Activated B cell treated with CpG ODN at 0.5 μM for 24 hours (primary cell): ENCODE data around the gene ITGAE. TPM values are rescaled to one million over a fixed set of nuclear protein-coding genes. Genes with fewer than 3 reads are reported as not detected.

Experiments used
- ATAC-seq: fragments of 200-7000 bp; cut with Tn5 transposase; one replicate; pipeline ENCODE4 v1.10.0; 2021; ENCODE audit warnings: low read depth, mild to moderate bottlenecking, moderate library complexity
- CTCF ChIA-PET: fragments of 350-600 bp; sonication (Branson Sonifier 250); formaldehyde crosslinking; loops from one replicate; lab custom pipeline; 2021; ENCODE audit warnings: antibody characterized with exemption; lab: Charles Lee
- POLR2A ChIA-PET: fragments of 350-600 bp; sonication (Branson Sonifier 250); formaldehyde crosslinking; loops from one replicate; lab custom pipeline; 2021; ENCODE audit warnings: antibody characterized with exemption; lab: Charles Lee
- DNase-seq: peaks from one replicate; pipeline ENCODE4 v3.0.0; 2022
- H3K27ac Mint-ChIP-seq: one replicate; pipeline ENCODE4 v1.8.0; 2020; ENCODE audit warnings: mixed read lengths
- H3K27me3 Mint-ChIP-seq: one replicate; pipeline ENCODE4 v1.8.0; 2021; ENCODE audit warnings: mixed read lengths
- H3K36me3 Mint-ChIP-seq: one replicate; pipeline ENCODE4 v1.8.0; 2021; ENCODE audit warnings: low read depth, mixed read lengths
- H3K4me1 Mint-ChIP-seq: one replicate; pipeline ENCODE4 v1.8.0; 2021; ENCODE audit warnings: mixed read lengths
- H3K4me3 Mint-ChIP-seq: one replicate; pipeline ENCODE4 v1.8.0; 2020; ENCODE audit warnings: mild to moderate bottlenecking, mixed read lengths
- H3K9me3 Mint-ChIP-seq: one replicate; pipeline ENCODE4 v1.8.0; 2020; ENCODE audit warnings: mixed read lengths
- CTCF ChIP-seq: fragments of 200-600 bp; IDR thresholded peaks from one replicate; pipeline ENCODE4 v1.8.0; 2022; ENCODE audit warnings: antibody characterized with exemption, mild to moderate bottlenecking
- intact Hi-C: fragments of 100-400 bp; cut with micrococcal nuclease; formaldehyde crosslinking; loops from one replicate; pipeline ENCODE4 v1.15.1; 2024
- total RNA-seq: library from RNA; stranded (reverse); gene quantifications from 2 replicates; pipeline ENCODE4 v1.2.3, GENCODE V29; 2022

Gene ITGAE
- total RNA-seq, 1 donor from 2014 or later, result 45.3 TPM

- no peaks in the 10 kb centered on the region for H3K27me3 Mint-ChIP-seq
Observed at GRCh38 chr17:3827124-3827773, 26.3 kb upstream of the ITGAE start.

GRCh38 chr17:3826191-3826590 lies 25.2 kb upstream of the ITGAE start:
- CTCF ChIA-PET, result interaction anchor here (0.7 to 5.3 kb wide), 13 partner anchors 9 to 337 kb away, joined by 3 to 245 read pairs (median 5); no protein-coding TSS in a partner anchor
- Mint-ChIP-seq H3K27ac (no peak overlapping the region), H3K4me1 (peaks cover 1% of the 10 kb centered on the region), H3K27me3 (no peaks in the 10 kb centered on the region), H3K4me3 (no peak overlapping the region), H3K36me3 (peaks cover 79% of the 10 kb centered on the region), H3K9me3 (no peaks in the 10 kb centered on the region)
- POLR2A ChIA-PET, result interaction anchor here (0.6 to 5.1 kb wide), 4 partner anchors 8 to 132 kb away, joined by 4 to 33 read pairs (median 4); no protein-coding TSS in a partner anchor
- intact Hi-C loops, result loop anchor here (5.0 kb wide), 2 partner anchors 289 to 779 kb away; no protein-coding TSS in a partner anchor
- DNase-seq (no peak), ATAC-seq (no peak)
- no peak for TF ChIP-seq CTCF

More at GRCh38 chr17:3827124-3827773, 26.3 kb upstream of the ITGAE start:
- intact Hi-C loops, result loop anchor here (1.0 to 5.0 kb wide), 5 partner anchors 62 to 780 kb away; no protein-coding TSS in a partner anchor
- H3K27ac Mint-ChIP-seq, result no peak overlapping the region
- ChIA-PET CTCF (interaction anchor here (0.6 to 5.3 kb wide), 25 partner anchors 10 to 779 kb away, joined by 3 to 245 read pairs (median 5); partner anchors contain the start of genes ITGAE and NCBP3), POLR2A (interaction anchor here (0.5 to 5.1 kb wide), 4 partner anchors 28 to 225 kb away, joined by 3 to 33 read pairs (median 4); no protein-coding TSS in a partner anchor)
- no peaks in the 10 kb centered on the region for H3K9me3 Mint-ChIP-seq
- peaks cover 1% of the 10 kb centered on the region for H3K4me1 Mint-ChIP-seq
- peak; percentile 68 for ATAC-seq
- H3K36me3 Mint-ChIP-seq, result peaks cover 70% of the 10 kb centered on the region
- TF ChIP-seq CTCF, result no peak
- no peak overlapping the region for H3K4me3 Mint-ChIP-seq
- no peak for DNase-seq

GRCh38 chr17:3821101-3821500 lies 20.1 kb upstream of the ITGAE start:
- ChIA-PET POLR2A (no interaction called here), CTCF (interaction anchor here (0.8 to 1.7 kb wide), 3 partner anchors 56 to 84 kb away, joined by 3 read pairs; no protein-coding TSS in a partner anchor)
- H3K4me3 Mint-ChIP-seq, result no peak overlapping the region
- no peak for TF ChIP-seq CTCF
- intact Hi-C loops, result no loop called here
- no peaks in the 10 kb centered on the region for H3K9me3 Mint-ChIP-seq
- peaks cover 72% of the 10 kb centered on the region for H3K36me3 Mint-ChIP-seq
- ATAC-seq (no peak), DNase-seq (no peak)
- no peaks in the 10 kb centered on the region for H3K27me3 Mint-ChIP-seq
- H3K27ac Mint-ChIP-seq, result no peak overlapping the region
- H3K4me1 Mint-ChIP-seq, result peaks cover 24% of the 10 kb centered on the region

GRCh38 chr17:3818786-3819185 lies 17.8 kb upstream of the ITGAE start:
- POLR2A ChIA-PET, result interaction anchor here (0.6 to 0.9 kb wide), 2 partner anchors 15 to 71 kb away, joined by 4 to 5 read pairs; no protein-coding TSS in a partner anchor
- no peak for DNase-seq
- Mint-ChIP-seq H3K9me3 (no peaks in the 10 kb centered on the region), H3K36me3 (peaks cover 74% of the 10 kb centered on the region), H3K27ac (peak overlapping the region; percentile 65), H3K27me3 (no peaks in the 10 kb centered on the region), H3K4me3 (no peak overlapping the region), H3K4me1 (peaks cover 29% of the 10 kb centered on the region)
- TF ChIP-seq CTCF, result no peak
- intact Hi-C loops, result loop anchor here (2.0 kb wide), 1 partner anchor 14 kb away; no protein-coding TSS in a partner anchor
- peak; percentile 65 for ATAC-seq
- CTCF ChIA-PET, result interaction anchor here (2.6 to 4.2 kb wide), 2 partner anchors 8 to 81 kb away, joined by 25 to 32 read pairs; no protein-coding TSS in a partner anchor
